T-helper 17 cell (primary cell): ENCODE measurements around the gene OBSL1. TPM values are rescaled to one million over a fixed set of nuclear protein-coding genes. Genes with fewer than 3 reads are reported as not detected.
A peak's percentile ranks its signal among the peaks of the same experiment; 100 is the strongest.

ENCODE experiments used
- ATAC-seq: fragments of 150-1000 bp; cut with Tn5 transposase; 2 replicates; pipeline ENCODE4 v1.10.0; 2021; ENCODE audit warnings: mild to moderate bottlenecking, moderate library complexity
- DNase-seq, 3 donors: peaks; one replicate each; pipeline versions ENCODE4 v3.0.0 to v3.0.0-alpha.2; 2020 to 2021
- H3K9me3 ChIP-seq: one replicate; pipeline ENCODE4 v1.7.0; 2013; ENCODE audit warnings: low read length, mild to moderate bottlenecking; ENCODE audit not compliant: control insufficient read depth, poor library complexity, severe bottlenecking
- H3K27ac Mint-ChIP-seq: one replicate; pipeline ENCODE4 v1.8.0; 2022; ENCODE audit warnings: mild to moderate bottlenecking, moderate library complexity, mixed read lengths
- H3K27me3 Mint-ChIP-seq: one replicate; pipeline ENCODE4 v1.8.0; 2022; ENCODE audit warnings: mixed read lengths
- H3K36me3 Mint-ChIP-seq: one replicate; pipeline ENCODE4 v1.8.0; 2022; ENCODE audit warnings: low read depth, mixed read lengths
- H3K4me1 Mint-ChIP-seq: one replicate; pipeline ENCODE4 v1.8.0; 2022; ENCODE audit warnings: mild to moderate bottlenecking, mixed read lengths
- H3K4me3 Mint-ChIP-seq: one replicate; pipeline ENCODE4 v1.8.0; 2022; ENCODE audit warnings: mild to moderate bottlenecking, moderate library complexity, mixed read lengths
- total RNA-seq, 4 donors: library from RNA in 2 of 4; stranded (reverse) in 2 of 4; gene quantifications; one replicate each; pipeline ENCODE4 v1.2.3 and lab custom pipeline; 2022 to 2026

Gene OBSL1
- total RNA-seq, 2 donors from 2014 or later, result 0.67 to 1.1 TPM

DNA sequence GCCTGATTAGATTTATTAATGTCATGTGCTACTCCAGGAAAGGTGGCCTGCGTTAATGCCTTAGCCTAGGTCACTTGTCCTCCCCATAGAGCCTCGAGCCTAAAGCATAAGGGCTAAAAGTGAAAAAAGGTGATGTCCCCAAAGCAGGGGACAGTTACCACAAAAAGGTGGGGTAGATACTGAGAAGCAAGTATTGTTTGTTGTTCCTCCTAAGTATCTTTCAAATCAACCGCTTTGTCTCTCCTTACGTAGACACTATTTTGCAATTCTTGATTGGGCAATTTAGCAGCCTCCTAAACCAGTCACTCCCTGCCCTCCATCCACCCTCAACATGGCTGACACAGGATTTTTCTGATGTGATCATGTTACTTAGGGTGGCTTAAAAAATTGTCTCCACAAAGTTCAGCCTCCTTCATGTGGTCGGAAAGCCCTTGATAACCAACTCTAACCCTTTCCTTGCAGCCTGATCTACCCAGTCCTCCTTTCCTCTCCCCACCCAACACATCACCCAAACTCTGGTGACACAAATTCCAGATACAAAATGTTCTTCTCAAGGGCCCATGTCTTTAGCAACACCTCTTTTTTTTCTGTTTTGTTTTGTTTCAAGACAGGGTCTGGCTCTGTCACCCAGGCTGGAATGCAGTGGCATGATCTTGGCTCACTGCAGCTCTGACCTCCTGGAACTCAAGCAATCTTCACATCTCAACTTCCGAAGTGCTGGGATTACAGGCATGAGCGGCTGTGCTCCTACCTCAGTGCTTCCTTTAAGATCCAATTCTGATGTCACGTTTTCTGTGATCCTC, 7.7 kb upstream of the OBSL1 start:
- DNase-seq, result no peak
- Mint-ChIP-seq H3K4me1 (peaks cover 2% of the 10 kb centered on the region), H3K27me3 (peaks cover 41% of the 10 kb centered on the region), H3K27ac (no peak overlapping the region), H3K36me3 (peaks cover 4% of the 10 kb centered on the region), H3K4me3 (no peak overlapping the region)
- no peaks in the 10 kb centered on the region for H3K9me3 ChIP-seq
- no peak for ATAC-seq

DNA sequence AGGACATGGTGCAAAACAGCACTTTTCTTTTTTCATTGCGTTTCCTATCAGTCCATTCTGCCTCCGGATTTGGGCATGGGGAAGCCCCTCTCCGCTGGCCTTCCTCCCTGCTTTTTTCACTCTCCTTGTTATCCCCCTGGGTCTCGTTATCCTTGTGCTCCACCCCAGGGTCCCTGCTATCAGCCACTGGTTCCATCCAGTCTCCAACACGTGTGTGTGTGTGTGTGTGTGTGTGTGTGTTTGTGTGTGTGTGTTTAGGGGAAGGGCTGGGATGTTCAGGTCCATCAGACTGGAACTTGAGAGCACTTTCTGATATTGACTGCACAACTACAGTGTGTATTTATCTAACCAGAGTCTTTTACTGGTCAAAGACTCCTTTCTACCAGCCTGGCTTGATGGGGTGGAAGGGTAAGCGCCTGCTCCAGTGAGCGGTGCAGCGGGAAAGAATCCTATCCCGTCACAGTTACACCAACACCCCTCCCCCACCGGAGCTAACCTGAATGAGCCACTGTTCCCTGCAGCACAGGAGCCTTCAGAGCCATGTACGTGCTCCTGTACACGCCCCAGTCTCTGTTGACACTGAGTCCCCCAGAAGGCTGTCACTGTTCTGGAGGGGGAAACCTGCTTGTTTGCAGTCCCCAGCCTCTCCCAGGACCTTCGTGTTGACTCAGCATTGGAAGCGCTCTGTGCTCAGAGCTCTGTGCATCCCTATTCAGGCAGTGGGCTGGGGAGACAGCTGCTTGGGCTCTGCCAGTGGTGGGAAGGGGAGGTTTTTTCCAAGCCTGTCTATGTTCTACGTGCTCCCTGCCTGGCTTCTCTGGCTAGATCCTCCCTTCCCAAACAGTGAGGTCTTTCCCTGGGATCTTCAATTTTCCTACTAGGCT, 5.4 kb upstream of the OBSL1 start:
- DNase-seq (no peak), ATAC-seq (no peak)
- Mint-ChIP-seq H3K4me3 (no peak overlapping the region), H3K4me1 (peaks cover 2% of the 10 kb centered on the region), H3K27ac (no peak overlapping the region), H3K36me3 (peaks cover 4% of the 10 kb centered on the region), H3K27me3 (peaks cover 61% of the 10 kb centered on the region)
- H3K9me3 ChIP-seq, result no peaks in the 10 kb centered on the region

DNA sequence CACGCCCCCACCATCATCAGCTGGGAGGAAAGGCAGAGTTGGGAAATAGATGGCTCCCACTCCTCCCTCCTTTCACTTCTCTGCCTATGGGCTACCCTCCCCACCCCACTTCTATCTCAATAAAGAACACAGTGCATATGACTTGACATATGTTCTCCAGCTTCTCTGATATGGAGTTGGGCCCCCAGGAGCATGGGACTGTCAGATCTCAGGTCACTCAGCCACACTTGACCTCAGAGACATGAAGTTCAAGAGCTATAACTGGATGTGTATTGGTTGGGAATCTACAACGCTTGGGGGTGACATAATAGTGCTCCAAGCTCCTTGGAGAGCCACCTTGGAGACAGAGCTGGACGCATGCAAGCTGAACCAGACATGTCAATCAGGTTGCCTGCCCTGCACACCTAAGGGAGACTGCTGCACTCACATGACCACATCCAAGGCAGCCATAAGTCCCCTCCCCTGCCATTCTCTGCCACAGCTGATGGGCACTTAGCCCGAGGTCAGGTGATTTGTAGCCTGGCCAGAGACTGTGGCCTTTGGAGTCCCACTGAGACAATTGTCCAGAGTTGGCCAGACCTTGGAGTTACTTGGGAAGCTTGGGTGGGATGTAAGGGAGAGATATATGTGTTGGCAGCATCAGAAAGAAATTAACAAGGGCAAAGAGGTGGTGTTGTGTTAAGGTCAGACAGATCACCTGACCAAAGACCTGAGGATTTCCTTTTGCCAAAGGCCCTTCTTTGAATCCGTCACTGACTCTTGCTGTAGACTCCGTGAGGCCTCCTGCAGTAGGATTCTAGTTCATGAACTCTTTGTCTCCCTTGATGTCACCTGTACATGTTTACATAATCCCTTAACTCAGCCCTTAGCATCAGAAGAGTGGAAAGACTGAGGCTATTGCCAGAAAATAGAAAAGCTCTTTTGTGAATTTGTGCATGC, 4.5 kb upstream of the OBSL1 start:
- ATAC-seq, result no peak
- Mint-ChIP-seq H3K4me1 (peaks cover 2% of the 10 kb centered on the region), H3K4me3 (no peak overlapping the region), H3K36me3 (peaks cover 4% of the 10 kb centered on the region), H3K27ac (no peak overlapping the region), H3K27me3 (peaks cover 64% of the 10 kb centered on the region)
- H3K9me3 ChIP-seq, result no peaks in the 10 kb centered on the region
- no peak for DNase-seq

DNA sequence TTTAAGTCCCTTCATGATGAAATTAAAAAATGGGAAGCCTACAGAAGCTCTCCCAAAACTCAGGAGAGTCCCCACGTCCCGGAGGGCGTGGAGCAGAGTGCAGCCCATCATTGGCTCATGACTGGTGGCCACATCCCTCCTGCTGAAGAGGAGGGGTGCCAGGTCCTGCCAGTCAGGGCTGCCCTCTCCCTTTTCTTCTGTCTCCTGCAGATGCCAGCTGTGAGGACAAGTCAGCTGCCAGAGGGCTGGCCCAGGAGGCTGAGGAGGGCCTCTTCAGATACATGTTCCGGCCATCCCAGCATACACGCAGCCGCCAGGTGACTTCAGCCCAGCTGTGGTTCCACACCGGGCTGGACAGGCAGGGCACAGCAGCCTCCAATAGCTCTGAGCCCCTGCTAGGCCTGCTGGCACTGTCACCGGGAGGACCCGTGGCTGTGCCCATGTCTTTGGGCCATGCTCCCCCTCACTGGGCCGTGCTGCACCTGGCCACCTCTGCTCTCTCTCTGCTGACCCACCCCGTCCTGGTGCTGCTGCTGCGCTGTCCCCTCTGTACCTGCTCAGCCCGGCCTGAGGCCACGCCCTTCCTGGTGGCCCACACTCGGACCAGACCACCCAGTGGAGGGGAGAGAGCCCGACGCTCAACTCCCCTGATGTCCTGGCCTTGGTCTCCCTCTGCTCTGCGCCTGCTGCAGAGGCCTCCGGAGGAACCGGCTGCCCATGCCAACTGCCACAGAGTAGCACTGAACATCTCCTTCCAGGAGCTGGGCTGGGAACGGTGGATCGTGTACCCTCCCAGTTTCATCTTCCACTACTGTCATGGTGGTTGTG, 3.4 kb upstream of the OBSL1 start:
- Mint-ChIP-seq H3K27ac (no peak overlapping the region), H3K4me3 (no peak overlapping the region), H3K36me3 (peaks cover 4% of the 10 kb centered on the region), H3K27me3 (peaks cover 68% of the 10 kb centered on the region), H3K4me1 (peaks cover 2% of the 10 kb centered on the region)
- no peaks in the 10 kb centered on the region for H3K9me3 ChIP-seq
- DNase-seq (no peak), ATAC-seq (no peak)

DNA sequence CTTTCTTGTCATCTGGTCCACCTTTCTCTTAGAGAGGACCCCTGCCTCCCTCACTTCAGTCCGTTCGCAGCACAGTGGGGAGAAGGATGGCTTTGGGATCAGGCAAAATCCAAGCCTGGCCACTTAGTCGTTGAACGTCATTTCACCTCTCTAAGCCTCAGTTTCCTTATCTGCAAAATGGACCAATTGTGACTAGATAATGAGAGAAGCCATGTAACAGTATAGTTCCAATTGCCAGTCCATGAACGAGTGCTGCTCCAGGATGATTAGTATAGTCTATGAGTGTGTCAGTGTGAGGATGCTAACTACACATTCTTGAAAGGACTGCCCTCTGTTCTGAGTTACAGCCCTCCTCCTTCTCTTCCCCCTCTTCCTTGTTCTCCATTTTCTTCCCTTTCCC, 1.8 kb upstream of the OBSL1 start:
- ATAC-seq, result no peak
- no peak for DNase-seq
- H3K9me3 ChIP-seq, result no peaks in the 10 kb centered on the region
- H3K4me3 Mint-ChIP-seq, result peak overlapping the region; percentile 7
- no peak overlapping the region for H3K27ac Mint-ChIP-seq
- H3K27me3 Mint-ChIP-seq, result peaks cover 69% of the 10 kb centered on the region
- H3K36me3 Mint-ChIP-seq, result peaks cover 7% of the 10 kb centered on the region
- no peaks in the 10 kb centered on the region for H3K4me1 Mint-ChIP-seq

DNA sequence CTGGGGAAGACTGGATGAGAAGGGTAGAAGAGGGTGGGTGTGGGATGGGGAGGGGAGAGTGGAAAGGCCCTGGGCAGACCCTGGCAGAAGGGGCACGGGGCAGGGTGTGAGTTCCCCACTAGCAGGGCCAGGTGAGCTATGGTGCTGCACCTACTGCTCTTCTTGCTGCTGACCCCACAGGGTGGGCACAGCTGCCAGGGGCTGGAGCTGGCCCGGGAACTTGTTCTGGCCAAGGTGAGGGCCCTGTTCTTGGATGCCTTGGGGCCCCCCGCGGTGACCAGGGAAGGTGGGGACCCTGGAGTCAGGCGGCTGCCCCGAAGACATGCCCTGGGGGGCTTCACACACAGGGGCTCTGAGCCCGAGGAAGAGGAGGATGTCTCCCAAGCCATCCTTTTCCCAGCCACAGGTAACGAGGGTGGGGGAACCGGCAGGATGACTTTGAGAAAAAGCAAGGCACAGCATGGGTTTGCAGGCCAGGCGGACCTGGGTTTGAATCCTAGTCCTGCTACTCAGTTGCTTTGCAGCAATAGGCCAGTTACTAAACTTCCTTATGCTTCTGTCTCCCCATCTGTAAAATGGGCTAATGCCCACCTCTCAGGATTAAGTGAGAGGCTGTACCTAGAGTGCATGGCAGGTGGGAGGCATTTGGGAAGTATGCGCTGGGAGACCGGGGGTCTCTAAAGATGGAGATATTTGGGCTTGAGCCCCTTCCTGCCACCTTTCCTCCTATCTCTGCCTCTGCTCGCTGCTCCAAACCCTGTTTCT, 1.1 kb upstream of the OBSL1 start, which contains the start of gene INHA:
Gene INHA (plus strand): TSS at position 74 of the 765 bp plus-strand sequence. CDS start 65 bp downstream, at position 139.
- DNase-seq (no peak), ATAC-seq (no peak)
- Mint-ChIP-seq H3K27me3 (peaks cover 71% of the 10 kb centered on the region), H3K27ac (no peak within 1 kb of the TSS), H3K36me3 (peaks cover 7% of the 10 kb centered on the region), H3K4me1 (no peaks in the 10 kb centered on the region), H3K4me3 (peak within 1 kb of the TSS; percentile 28)
- no peaks in the 10 kb centered on the region for H3K9me3 ChIP-seq

DNA sequence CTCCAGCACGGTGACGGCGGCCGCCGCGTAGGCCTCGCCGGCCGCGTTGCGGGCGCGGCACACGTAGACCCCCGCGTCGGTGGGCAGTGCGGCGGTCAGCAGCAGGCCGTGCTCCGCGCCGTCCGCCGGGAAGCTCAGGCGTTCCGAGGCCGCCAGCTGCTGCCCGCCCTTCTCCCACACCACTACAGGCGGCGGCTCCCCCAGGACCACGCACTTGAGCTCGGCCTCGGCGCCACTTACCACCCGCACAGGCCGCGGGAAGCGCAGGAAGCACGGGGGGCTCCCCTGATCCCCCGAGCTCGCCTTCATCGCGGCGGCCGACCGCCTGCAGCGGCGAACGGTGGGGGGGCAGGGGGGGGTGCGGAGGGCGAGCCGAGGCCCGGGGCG, 422 bp downstream of the OBSL1 start:
- H3K4me3 Mint-ChIP-seq, result no peak overlapping the region
- ATAC-seq, result peak; percentile 45
- peaks cover 7% of the 10 kb centered on the region for H3K36me3 Mint-ChIP-seq
- no peak for DNase-seq
- peaks cover 72% of the 10 kb centered on the region for H3K27me3 Mint-ChIP-seq
- no peaks in the 10 kb centered on the region for H3K4me1 Mint-ChIP-seq
- H3K9me3 ChIP-seq, result no peaks in the 10 kb centered on the region
- no peak overlapping the region for H3K27ac Mint-ChIP-seq

DNA sequence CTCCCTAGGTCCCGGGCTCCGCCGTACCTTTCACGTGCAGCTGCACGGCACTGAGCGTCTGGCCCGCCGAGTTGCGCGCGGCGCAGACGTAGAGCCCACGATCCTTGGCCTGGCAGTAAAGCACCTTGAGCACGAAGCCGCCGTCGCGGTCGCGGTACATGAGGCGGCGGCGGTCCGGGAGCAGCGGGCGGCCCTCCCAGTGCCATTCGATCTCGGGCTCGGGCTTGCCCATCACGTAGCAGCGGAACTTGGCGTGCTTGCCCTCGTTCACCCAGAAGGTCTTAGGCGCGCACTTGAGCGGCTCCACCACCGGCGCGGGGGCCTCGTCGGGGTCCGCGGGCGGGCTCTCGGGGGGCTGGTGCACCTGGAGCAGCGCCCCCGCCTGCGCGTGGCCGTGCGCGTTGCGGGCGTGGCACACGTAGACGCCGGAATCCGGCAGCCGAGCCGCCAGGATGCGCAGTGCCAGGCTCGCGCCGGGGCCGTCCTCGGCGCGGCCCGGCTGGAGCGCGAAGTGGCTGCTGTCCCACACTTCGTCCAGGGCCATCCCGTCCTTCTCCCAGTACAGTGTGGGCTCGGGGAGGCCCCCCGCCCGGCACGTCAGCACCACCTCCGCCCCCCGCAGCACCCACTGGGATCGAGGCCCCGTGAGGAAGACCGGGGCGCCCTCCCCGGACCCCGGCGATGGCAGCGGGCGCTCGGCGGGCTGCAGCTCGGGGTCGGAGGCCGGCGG, 980 bp downstream of the OBSL1 start:
- Mint-ChIP-seq H3K4me3 (peak overlapping the region; percentile 65), H3K27ac (no peak overlapping the region), H3K27me3 (peaks cover 69% of the 10 kb centered on the region), H3K4me1 (no peaks in the 10 kb centered on the region), H3K36me3 (peaks cover 5% of the 10 kb centered on the region)
- DNase-seq (no peak), ATAC-seq (peak; percentile 32)
- H3K9me3 ChIP-seq, result no peaks in the 10 kb centered on the region

DNA sequence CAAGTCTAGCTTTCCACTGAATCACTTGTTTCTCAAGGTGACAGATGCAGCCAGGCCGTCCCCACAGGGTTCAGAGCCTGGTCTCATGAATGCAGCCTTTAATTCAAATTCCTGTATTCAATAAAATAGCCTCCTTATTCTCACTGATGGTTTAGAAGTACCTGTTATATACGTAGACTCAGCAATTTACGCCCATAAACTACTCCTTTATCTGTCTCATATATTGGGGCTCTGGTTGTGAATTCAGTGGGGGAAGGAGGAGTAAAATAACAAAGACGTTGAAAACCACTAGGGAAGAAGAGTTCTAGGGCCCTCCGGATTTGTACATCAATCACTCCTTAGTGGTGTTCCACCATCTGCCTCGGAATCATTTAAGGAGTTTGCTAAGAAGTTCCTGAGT, 1.7 kb downstream of the OBSL1 start:
- ATAC-seq (no peak), DNase-seq (no peak)
- Mint-ChIP-seq H3K4me3 (peak overlapping the region; percentile 65), H3K36me3 (peaks cover 3% of the 10 kb centered on the region), H3K27me3 (peaks cover 64% of the 10 kb centered on the region), H3K27ac (no peak overlapping the region), H3K4me1 (no peaks in the 10 kb centered on the region)
- H3K9me3 ChIP-seq, result no peaks in the 10 kb centered on the region

DNA sequence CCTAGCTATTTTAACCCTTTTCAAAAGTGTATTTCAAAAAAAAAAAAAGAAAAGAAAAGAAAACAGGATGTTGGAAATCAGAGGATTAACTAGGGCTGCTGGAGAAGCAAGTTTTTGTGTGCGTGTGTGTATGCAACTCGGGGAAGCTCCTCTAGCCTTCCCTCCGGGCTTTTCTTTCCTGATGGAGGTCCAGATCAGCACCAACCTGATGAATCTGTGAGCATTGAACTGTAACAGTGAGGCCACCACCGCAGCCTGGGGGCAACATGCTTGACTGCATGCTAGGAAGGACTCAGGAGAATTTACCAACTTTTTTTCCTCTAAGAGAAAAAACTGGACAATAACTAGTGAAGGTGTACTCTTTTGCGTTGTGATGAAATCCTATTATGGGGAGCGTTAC, 2.3 kb downstream of the OBSL1 start:
- no peak overlapping the region for H3K4me3 Mint-ChIP-seq
- H3K27me3 Mint-ChIP-seq, result peaks cover 69% of the 10 kb centered on the region

DNA sequence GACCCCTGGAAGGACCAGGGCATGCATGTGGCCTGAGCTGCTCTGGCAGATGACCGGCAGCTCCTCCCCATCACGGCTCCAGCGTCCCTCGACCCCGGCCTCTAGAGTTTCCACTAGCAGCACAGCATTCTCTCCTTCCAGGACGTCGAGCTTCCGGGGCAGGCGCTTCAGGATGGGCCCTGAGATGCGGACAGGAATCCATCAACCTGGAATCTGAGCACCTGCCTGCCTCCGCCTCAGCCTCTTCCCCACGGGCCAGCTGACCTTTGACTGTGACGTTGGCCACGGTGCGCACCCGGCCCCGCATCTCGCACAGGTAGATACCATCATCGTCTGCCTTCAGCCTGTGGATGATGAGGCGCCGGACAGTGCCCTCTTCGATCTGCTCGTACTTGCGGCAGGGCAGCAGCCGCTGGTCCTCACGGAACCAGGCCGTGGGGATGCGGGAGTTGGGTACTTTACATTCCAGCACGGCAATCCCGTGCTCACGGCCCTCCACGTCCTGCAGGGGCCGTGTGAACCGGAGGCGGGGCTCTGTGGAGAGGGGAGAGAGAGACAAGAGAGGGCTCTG, 3.5 kb downstream of the OBSL1 start:
- no peaks in the 10 kb centered on the region for H3K9me3 ChIP-seq
- Mint-ChIP-seq H3K4me3 (no peak overlapping the region), H3K27me3 (peaks cover 71% of the 10 kb centered on the region), H3K27ac (no peak overlapping the region), H3K4me1 (no peaks in the 10 kb centered on the region), H3K36me3 (peaks cover 3% of the 10 kb centered on the region)
- ATAC-seq (no peak), DNase-seq (no peak)

More for the DNA sequence above, 2.3 kb downstream of the OBSL1 start:
- no peaks in the 10 kb centered on the region for H3K9me3 ChIP-seq
- ATAC-seq (no peak), DNase-seq (no peak)
- Mint-ChIP-seq H3K27ac (no peak overlapping the region), H3K36me3 (peaks cover 3% of the 10 kb centered on the region), H3K4me1 (no peaks in the 10 kb centered on the region)
